NCI-H2081 (cell line): Measurements from ENCODE around the gene SDK2.

ENCODE experiments used
- DNase-seq, 2 experiments: peaks; one replicate each; lab custom pipeline; 2025; lab: John Stamatoyannopoulos, UW

SDK2 gene

DNA sequence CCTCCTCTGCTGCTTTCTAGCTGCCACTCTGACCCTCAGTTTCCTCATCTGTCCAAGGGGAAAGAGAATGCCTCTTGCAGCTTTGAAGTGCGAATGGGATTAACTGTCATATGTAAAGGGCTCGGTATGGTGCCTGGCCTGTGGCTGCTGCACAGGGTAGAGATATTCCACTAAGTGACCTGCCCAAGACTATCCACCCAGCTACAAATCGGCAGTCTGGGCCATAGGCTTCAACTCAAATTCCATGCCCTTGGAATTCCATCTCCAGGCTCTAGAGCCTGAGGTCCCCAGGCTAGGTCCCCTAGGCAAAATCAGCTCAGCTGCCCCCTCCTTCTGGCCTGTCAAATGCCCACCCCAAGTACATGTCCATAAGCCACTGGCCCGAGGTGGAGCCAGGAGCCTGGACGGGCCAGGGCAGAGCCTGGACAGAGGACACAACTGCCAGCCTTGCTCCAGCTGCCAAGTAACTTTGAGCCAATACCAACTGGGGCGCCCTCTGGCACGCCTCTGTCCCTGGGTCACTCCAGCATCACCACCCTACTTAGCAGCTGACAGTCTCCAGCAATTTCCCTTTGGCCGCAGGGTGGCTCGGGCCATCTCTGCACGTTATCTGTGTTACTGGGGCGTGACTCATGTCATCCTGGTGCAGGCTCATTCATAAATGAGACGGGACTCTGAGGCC is 57.2 kb downstream of the SDK2 start:
- DNase-seq, result no peak

DNA sequence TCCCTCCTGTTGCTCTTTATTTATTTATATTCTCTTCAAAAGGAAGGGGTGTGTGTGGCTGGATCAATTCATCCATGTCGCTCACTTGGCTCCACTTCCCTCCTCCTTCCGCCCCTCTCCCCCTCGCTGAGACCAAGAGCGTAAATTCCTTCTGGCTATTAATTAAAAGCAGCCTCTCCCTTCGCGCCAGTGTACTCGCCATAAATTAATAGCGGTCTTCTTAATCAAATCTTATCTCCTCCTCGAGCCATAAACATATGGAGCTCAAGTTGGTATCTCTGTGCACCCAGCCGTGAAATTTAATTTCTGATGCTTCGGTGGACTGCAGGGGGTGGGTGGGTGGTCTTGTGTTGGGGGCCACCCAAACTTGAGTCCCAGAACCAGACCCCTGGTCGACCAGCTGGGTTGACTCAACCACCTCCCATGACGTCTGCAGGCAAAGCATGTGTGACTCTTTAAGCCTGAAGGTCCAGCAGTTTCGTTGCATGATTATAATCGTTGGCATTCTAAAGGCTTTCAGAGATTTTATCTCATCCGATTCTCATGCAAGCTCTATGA is 57.9 kb downstream of the SDK2 start:
- DNase-seq, result peak in 1 of 2 experiments; percentile 27

DNA sequence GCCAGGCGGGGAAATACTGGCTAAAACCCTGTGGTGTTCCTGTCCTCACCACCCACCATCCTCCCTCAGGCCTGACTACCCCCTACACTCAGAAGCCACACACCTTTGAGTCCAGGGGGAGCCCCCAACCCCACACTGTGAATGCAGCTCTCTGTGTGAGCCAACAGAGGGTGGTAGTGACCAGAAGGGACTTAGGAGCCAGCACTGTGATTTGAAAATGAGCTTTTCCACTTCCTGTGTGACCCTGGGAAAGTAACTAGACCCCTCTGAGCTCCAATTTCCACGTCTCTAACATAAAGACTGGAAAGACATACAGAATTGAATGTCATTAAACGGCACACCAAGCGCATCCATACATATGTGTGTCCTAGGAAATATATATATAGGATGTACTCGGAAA is 58.7 kb downstream of the SDK2 start:
- DNase-seq, result peak in 1 of 2 experiments; percentile 27

- DNase-seq, result no peak
Observed at GRCh38 chr17:73584987-73585386, 59.3 kb downstream of the SDK2 start.

DNA sequence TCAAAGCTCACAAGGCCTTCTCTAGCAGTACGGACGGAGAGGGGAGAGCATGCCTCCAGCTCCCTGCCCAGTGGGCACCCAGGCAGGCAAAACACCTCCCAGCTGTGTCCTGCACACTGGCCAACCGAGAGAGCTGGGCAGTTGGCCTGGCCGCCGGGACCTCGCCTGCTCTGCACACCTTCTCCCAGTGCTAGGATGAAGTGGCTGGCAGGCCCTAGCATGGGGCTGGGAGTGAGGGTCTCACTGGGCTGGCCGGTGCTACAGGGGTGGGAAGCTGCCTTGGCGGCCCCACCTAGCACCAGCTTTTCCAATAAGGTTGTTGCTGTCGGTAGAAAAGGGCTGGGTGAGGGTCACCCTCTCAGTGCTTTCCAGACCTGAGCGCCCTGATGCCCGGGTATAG is 60.2 kb downstream of the SDK2 start:
- DNase-seq, result no peak

- no peak for DNase-seq
Observed at GRCh38 chr17:73582821-73583220, 61.4 kb downstream of the SDK2 start.

- peak in 1 of 2 experiments; percentile 20 for DNase-seq
Observed at GRCh38 chr17:73582359-73582758, 61.9 kb downstream of the SDK2 start.

DNA sequence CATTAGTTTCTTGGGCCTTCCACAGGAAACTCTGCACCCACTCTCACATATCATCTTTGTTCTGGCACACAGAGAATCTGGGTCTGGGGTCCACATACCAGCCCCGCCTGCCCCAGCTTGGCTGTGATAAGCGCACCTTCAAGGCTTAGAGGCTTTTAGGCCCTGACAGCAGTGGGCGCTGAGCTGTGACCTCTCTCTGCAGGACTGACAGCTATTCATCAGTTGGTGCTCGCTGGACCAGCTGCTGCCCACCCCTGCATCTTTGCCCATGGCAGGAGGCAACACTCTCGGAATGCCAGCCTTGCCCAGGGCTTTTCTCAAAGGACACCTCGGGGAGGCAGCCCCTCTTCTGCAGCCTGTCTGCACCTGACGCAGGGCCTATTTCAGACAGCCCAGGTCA is 62.9 kb downstream of the SDK2 start:
- DNase-seq, result no peak

DNA sequence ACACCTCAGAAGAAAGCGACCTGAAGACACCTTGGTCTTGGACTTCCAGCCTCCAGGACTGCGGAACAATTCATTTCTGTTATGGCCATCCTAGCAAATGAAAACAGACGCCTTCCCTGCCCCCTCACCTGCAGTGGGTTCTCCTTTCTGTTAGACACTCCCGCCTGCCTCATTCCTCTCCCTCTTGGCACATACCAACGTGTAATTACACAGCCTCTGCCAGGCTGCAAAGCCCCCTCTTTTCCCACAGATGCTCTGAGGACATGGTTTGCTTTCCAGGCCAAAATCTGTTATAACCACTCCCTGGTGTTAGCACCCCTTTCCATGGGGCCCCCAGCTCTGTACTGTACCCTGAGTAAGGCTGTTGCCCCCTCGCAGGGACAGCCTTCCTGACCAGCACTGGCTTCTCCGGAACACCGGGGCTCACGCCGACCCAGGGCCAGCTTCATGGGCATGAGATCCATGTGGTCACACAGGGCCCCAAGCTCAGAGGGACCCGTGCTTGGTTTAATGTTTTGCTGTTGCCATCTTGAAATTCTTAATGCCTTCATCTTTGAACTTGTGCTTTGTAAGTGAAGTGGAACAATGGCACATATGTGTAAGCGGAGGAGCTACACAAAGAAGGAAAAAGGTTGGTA is 64.1 kb downstream of the SDK2 start:
- DNase-seq, result peak in 1 of 2 experiments; percentile 16

- peak in 1 of 2 experiments; percentile 21 for DNase-seq
Observed at GRCh38 chr17:73576556-73577098, 67.6 kb downstream of the SDK2 start.

DNA sequence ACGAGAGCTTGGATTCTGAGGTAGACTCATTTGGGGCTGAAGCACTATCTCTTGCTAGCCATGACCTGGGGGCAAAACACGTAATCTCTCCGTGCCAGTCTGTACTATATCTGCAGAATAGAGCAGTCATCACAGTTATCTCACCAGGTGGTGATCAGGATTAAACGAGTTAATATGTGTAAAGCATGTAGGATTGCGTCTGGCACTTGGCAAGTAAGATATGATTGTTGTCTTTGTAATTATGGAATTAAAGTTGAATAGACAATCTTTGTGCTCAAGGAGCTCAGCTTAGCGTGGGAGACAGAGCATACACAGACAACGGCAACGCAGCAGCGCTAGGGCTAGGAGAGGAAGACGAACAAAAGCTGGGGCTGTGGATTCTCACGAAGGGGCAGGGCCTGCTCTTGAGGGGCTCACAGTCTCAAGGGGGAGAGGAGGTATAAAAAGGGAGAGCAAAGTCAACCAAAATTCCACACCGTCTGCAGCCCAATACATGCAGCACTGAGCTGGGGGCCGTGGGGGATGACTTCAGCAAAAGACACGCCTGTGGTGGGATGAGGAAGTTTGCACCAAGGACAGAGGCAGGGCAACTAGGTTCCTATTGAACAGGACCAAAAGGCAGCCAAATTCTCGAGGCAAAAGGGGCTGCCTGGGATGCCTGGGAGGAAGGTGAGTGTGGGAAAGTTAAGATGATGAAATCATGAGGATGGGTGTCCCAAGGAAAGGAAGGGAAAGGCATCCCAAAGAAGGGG is 68.6 kb downstream of the SDK2 start:
- peak in 1 of 2 experiments; percentile 40 for DNase-seq

- DNase-seq, result no peak
Observed at GRCh38 chr17:73571511-73572130, 72.6 kb downstream of the SDK2 start.

DNA sequence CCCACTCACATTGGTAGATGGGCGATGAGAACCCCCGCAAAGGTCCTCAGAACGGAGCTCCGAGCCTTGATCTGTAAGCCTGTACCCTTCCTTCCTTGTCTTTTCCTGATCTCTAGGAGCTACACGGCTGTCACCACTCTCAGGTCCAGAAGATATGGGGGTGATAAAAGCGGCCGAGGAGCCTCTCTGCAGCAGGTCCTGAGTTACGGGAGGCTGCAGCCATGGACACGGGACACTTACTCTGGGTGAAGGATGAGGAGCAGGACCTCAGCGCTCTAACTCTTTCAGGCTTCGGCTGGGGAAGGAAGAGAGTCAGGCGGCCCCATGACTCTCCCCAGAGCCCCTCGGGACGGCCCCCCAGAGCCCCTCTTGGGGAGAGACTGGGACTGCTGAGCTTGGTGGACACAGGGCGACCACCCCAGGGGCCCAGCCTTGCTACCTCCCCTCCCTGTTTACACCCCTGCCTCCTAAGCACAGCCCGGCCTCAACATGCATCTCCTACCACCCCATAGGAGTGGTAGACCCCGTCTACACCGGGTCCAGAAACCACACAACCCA is 74.4 kb downstream of the SDK2 start:
- no peak for DNase-seq

- no peak for DNase-seq
Observed at GRCh38 chr17:73568934-73569333, 75.3 kb downstream of the SDK2 start.

GRCh38 chr17:73566905-73567782 is 77.1 kb downstream of the SDK2 start:
- DNase-seq, result no peak

- DNase-seq, result no peak
Observed at GRCh38 chr17:73564843-73565242, 79.4 kb downstream of the SDK2 start.

DNA sequence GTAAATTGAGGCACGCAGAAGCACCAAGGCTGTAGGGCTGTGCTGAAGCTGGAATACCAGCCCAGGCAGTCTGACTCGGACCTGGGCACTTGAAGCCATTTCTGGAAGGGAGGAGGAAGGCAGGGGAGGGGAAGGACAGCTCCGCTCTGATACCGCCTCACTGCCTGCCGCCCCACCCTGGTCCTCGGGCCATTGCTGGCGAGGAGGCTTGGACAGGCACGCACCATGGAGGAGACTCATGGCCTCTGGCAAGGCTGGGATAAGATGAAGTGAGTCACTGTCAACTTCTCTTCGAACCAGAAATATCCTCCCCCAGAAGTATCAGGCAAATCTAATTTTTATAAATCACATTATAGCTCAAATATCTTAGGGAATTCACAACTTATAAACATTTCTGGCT is 81.3 kb downstream of the SDK2 start:
- no peak for DNase-seq

DNA sequence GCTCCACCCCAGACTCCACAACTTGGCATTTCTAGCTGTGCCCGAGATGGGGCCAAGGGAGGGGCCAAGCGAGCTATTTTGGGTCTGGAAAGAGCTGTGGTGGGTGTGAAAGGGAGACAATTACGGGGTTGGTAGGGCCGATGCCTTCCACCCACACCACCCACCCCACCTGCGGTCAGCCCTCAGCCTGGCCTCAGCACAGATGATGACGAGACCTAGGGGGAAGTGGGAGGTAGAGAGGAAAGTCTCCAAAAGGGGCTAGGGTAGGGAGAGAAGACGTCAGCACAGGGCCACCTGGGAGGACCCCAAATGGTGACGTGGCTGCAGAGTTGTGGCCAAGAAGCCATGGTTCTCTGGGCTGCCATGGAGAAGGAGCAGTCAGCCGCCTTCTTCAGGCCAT is 83.1 kb downstream of the SDK2 start:
- DNase-seq, result no peak

DNA sequence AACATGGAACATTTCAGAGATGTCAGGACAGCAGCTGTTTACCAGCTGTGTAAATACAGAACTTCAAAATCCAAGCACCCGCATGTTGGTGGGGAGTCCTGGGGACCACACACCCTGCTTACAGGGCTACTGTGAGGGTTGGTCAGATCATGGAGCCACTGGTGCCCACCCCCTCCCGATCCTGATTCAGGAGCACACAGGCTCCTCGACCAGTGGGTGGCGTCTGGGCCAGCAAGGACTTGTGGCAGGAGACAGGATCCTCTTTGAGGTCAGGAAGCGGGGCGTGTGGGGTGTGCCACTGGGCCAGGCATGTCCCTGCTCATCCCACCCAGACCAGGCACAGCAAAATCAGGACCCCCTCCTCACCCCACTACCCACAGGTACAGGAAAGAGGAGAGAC is 83.6 kb downstream of the SDK2 start:
- DNase-seq, result no peak

DNA sequence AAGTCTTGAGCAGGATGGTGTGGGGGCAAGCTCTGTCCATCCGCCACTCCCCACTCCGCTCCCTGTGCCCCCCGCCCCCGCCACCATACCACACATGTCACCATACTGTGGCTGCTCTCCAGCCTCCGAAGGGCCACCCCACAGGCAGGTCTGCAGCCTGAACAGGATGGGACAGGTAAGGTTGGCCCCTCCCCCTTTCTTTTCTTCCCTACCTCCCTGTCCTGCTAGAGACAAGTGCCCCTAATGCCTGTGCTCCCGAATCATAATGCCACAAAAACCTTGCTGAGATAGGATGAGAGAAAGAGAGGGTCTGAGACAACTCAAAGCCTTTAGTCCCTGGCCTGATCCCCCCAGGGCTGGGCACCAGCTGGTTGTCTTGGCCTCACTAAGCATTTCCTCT is 84.7 kb downstream of the SDK2 start:
- no peak for DNase-seq
